ENCODE measurements around the gene MAP3K5.

The MAP3K5 gene

DNA sequence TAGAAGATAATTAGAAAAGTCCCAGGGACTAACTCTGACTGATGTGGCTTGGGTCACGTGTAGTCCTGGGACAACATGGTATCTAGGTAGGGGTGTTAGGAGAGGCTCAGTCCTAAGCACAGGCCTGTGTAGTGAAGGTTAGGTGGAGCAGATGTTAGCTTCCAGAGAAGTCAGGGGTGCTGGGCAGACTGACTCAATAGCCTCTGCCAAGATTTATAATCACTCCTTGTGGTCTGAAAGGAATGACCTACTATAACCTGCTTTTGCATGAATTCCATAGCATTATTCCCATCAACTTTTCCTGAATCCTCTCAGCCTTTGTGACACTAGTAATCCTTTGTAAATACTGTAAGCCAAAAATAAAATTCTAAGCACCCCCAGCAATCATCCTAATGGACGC is 19.9 kb upstream of the MAP3K5 start:
- Histone ChIP-seq H3K9me2 (replicated peaks; ENCODE audit: insufficient read depth, low read length) (no peaks in the 10 kb centered on the region), H4K20me1 (ENCODE audit: low read depth, low read length) (no peaks in the 10 kb centered on the region), H2AFZ (ENCODE audit: low read depth, low read length, severe bottlenecking) (no peak overlapping the region), H3K27ac (ENCODE audit: low read depth, low read length) (no peak overlapping the region), H3K4me3 (ENCODE audit: insufficient read depth, low read length, poor library complexity, severe bottlenecking) (no peak overlapping the region), H3K4me2 (ENCODE audit: low read depth, low read length, poor library complexity, severe bottlenecking) (no peak overlapping the region), H3K27me3 (ENCODE audit: low read length) (no peaks in the 10 kb centered on the region), H3K9me3 (ENCODE audit: insufficient read depth, low read length) (no peaks in the 10 kb centered on the region), H3K36me3 (ENCODE audit: low read length) (no peaks in the 10 kb centered on the region), H3K79me2 (ENCODE audit: insufficient read depth, low read length) (no peaks in the 10 kb centered on the region), H3F3A (ENCODE audit: insufficient read depth) (no peaks in the 10 kb centered on the region), H3K9ac (ENCODE audit: low read length) (no peak overlapping the region)
- TF ChIP-seq, protein P1, sequence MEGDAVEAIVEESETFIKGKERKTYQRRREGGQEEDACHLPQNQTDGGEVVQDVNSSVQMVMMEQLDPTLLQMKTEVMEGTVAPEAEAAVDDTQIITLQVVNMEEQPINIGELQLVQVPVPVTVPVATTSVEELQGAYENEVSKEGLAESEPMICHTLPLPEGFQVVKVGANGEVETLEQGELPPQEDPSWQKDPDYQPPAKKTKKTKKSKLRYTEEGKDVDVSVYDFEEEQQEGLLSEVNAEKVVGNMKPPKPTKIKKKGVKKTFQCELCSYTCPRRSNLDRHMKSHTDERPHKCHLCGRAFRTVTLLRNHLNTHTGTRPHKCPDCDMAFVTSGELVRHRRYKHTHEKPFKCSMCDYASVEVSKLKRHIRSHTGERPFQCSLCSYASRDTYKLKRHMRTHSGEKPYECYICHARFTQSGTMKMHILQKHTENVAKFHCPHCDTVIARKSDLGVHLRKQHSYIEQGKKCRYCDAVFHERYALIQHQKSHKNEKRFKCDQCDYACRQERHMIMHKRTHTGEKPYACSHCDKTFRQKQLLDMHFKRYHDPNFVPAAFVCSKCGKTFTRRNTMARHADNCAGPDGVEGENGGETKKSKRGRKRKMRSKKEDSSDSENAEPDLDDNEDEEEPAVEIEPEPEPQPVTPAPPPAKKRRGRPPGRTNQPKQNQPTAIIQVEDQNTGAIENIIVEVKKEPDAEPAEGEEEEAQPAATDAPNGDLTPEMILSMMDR (IDR thresholded peaks at IDR 0.05; ENCODE audit: insufficient read depth, low read length, poor library complexity, severe bottlenecking), result no peak
- TF ChIP-seq EZH2phosphoT487 (conservative IDR thresholded peaks at IDR 0.05; ENCODE audit: low read length), result no peak

DNA sequence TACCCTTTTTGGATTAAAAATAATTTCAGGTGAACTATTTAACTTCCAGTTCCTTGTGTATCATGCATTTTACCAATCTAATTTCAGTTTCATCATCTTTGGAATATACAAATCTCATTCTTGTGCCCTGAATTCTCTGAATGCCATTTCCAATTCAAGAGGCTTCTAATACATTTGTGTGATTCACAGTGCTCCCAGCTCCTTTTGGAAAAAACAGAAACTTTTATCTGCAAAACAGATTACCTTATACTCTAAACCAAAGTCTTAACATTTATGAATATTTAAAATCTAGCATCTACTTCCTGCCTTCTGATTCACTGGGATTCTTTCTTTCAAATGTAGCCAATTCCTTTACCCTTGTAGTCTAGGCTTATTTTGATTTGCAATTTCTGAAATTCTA is 19.0 kb upstream of the MAP3K5 start:
- Histone ChIP-seq H3F3A (ENCODE audit: insufficient read depth) (no peaks in the 10 kb centered on the region), H3K9ac (ENCODE audit: low read length) (no peak overlapping the region), H3K9me3 (ENCODE audit: insufficient read depth, low read length) (no peaks in the 10 kb centered on the region), H3K27ac (ENCODE audit: low read depth, low read length) (no peak overlapping the region), H3K9me2 (replicated peaks; ENCODE audit: insufficient read depth, low read length) (no peaks in the 10 kb centered on the region), H3K79me2 (ENCODE audit: insufficient read depth, low read length) (no peaks in the 10 kb centered on the region), H3K36me3 (ENCODE audit: low read length) (no peaks in the 10 kb centered on the region), H3K4me2 (ENCODE audit: low read depth, low read length, poor library complexity, severe bottlenecking) (no peak overlapping the region), H3K27me3 (ENCODE audit: low read length) (no peaks in the 10 kb centered on the region), H3K4me3 (ENCODE audit: insufficient read depth, low read length, poor library complexity, severe bottlenecking) (no peak overlapping the region), H2AFZ (ENCODE audit: low read depth, low read length, severe bottlenecking) (no peak overlapping the region), H4K20me1 (ENCODE audit: low read depth, low read length) (no peaks in the 10 kb centered on the region)
- no peak for TF ChIP-seq EZH2phosphoT487 (conservative IDR thresholded peaks at IDR 0.05; ENCODE audit: low read length)
- TF ChIP-seq, protein P1 (IDR thresholded peaks at IDR 0.05; ENCODE audit: insufficient read depth, low read length, poor library complexity, severe bottlenecking), result no peak

DNA sequence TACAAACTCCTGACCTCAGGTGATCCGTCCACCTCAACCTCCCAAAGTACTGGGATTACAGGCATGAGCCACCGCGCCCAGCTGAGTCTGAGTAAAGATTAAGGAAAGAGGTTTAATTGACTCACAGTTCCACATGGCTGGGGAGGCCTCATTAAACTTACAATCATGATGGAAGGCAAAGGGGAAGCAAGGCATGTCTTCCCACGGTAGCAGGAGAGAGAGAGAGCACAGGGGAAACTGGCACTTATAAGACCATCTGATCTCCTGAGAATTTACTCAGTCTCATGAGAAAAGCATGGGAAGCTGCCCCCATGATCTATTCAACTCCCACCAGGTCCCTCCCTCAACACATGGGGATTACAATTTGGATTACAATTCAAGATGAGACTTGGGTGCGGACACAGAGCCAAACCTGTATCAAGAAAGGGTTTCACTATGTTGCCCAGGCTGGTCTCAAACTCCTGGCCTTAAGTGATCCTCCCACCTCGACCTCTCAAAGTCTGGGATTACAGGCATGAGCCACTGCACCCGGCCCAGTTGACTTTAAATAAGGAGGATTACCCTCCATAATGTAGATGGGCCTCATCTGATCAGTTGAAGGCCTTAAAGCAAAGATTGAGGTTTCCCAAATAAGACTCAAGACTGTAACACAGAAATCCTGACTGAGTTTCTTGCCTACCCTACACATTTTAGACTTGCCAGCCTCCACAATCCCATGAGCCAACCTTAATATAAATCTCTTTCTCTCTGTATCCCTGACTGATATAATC is 17.0 kb upstream of the MAP3K5 start:
- Histone ChIP-seq H3K9me2 (replicated peaks; ENCODE audit: insufficient read depth, low read length) (no peaks in the 10 kb centered on the region), H4K20me1 (ENCODE audit: low read depth, low read length) (no peaks in the 10 kb centered on the region), H3K9me3 (ENCODE audit: insufficient read depth, low read length) (no peaks in the 10 kb centered on the region), H3K79me2 (ENCODE audit: insufficient read depth, low read length) (no peaks in the 10 kb centered on the region), H3K36me3 (ENCODE audit: low read length) (no peaks in the 10 kb centered on the region), H3F3A (ENCODE audit: insufficient read depth) (no peaks in the 10 kb centered on the region), H2AFZ (ENCODE audit: low read depth, low read length, severe bottlenecking) (no peak overlapping the region), H3K27ac (ENCODE audit: low read depth, low read length) (no peak overlapping the region), H3K4me3 (ENCODE audit: insufficient read depth, low read length, poor library complexity, severe bottlenecking) (no peak overlapping the region), H3K27me3 (ENCODE audit: low read length) (no peaks in the 10 kb centered on the region), H3K4me2 (ENCODE audit: low read depth, low read length, poor library complexity, severe bottlenecking) (no peak overlapping the region), H3K9ac (ENCODE audit: low read length) (no peak overlapping the region)
- TF ChIP-seq, protein P1 (IDR thresholded peaks at IDR 0.05; ENCODE audit: insufficient read depth, low read length, poor library complexity, severe bottlenecking), result no peak
- no peak for TF ChIP-seq EZH2phosphoT487 (conservative IDR thresholded peaks at IDR 0.05; ENCODE audit: low read length)
